ENCODE measurements around the gene AP2M1. TPM values are rescaled to one million over a fixed set of nuclear protein-coding genes. Genes with fewer than 3 reads are reported as not detected.
A peak's percentile ranks its signal among the peaks of the same experiment; 100 is the strongest.

AP2M1 gene
- 100 to 1,000 TPM; 218 to 443 (median 274) TPM for total RNA-seq

- in situ Hi-C loops (cut with MboI; ENCODE audit: low pct_unique_long_range_greater_than_20kb in 2 of 9, low sequenced_read_pairs in 9 of 9, unreplicated experiment in 9 of 9), result no loop called here
- peak within 1 kb of the TSS; percentile 89 to 97 (median 95) for H3K4me3 ChIP-seq
- ATAC-seq (replicated peaks in 6 of 8), result peak; percentile 39 to 88 (median 83)
- H3K27ac ChIP-seq, result peak within 1 kb of the TSS; percentile 91 to 92
- peaks cover 12 to 15% of the 10 kb centered on the region in 2 donors for H3K4me1 ChIP-seq (replicated peaks in 1 of 2)
- WGBS, 10 experiments, result 0 to 3% (median 1%) methylated on average over 2 to 21 of the region's 73 CpGs; no CpG with 5 or more reads in 4 of the 10 experiments
Measured at GRCh38 chr3:184174646-184175492, at the start of gene AP2M1. Gene AP2M1, plus strand, starts transcription at chr3:184174855. Its CDS starts 2,139 bp downstream, at chr3:184176994.

DNA sequence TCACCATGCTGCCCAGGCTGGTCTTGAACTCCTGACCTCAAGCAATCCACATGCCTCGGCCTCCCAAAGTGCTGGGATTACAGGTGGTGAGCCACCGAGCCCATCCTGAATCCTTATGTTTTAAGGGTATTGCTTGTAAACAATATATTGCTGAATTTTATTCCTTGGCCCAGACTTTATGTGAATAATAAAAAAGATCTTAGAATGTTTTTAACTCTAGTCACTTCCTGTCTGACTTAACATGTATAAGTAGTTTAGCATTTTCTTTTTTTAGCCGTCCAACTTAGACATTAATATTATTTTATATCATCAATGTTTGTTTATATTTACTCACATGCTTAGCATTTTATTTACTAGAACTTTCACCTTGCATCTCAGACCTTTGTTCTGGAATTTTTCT is 48.6 kb upstream of the AP2M1 start:
- 35 to 100% (median 71%) methylated on average over 1 to 3 of the region's 3 CpGs; no CpG with 5 or more reads in 2 of the 10 experiments for WGBS, 10 experiments
- in situ Hi-C loops (cut with MboI; ENCODE audit: low pct_unique_long_range_greater_than_20kb in 2 of 9, low sequenced_read_pairs in 9 of 9, unreplicated experiment in 9 of 9), result loop anchor here in 1 of 9 experiments (10.0 kb wide), 1 partner anchor 231 kb away; no protein-coding TSS in a partner anchor
- no peak overlapping the region for H3K27ac ChIP-seq
- H3K4me3 ChIP-seq, result no peak overlapping the region
- no peaks in the 10 kb centered on the region for H3K4me1 ChIP-seq (replicated peaks in 1 of 2)
- ATAC-seq (replicated peaks in 6 of 8), result no peak

GRCh38 chr3:184129012-184129411 is 45.6 kb upstream of the AP2M1 start:
- peak in 7 of 8 experiments; percentile 53 to 85 (median 60) for ATAC-seq (replicated peaks in 6 of 8)
- Histone ChIP-seq H3K4me3 (no peak overlapping the region), H3K27ac (no peak overlapping the region), H3K4me1 (replicated peaks in 1 of 2) (peaks cover 0 to 3% of the 10 kb centered on the region in 2 donors)
- whole genome bisulfite sequencing, 10 experiments, result 0 to 45% (median 24%) methylated on average over 2 of the region's 2 CpGs; no CpG with 5 or more reads in 4 of the 10 experiments
- in situ Hi-C loops (cut with MboI; ENCODE audit: low pct_unique_long_range_greater_than_20kb in 2 of 9, low sequenced_read_pairs in 9 of 9, unreplicated experiment in 9 of 9), result loop anchor here in 1 of 9 experiments (10.0 kb wide), 1 partner anchor 234 kb away; no protein-coding TSS in a partner anchor

DNA sequence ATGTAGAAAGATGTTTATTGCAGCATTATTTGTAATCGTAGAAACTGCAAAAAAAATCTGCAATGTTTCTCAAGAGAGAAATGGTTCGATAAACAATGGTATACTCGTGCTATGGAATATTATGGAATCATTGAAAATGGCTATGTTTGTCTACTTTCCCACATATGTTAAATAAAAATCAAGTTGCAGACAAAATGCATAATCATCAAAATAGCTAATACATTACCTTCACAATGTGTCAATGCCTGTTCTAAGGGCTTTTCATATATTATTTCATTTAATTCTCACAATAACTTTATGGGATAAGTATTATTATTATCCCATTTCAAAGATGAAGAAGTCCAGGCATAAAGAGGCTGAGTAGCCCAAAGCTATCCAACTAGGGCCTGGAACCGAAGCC is 41.7 kb upstream of the AP2M1 start:
- WGBS, 10 experiments, result 53 to 100% (median 95%) methylated on average over 3 to 4 of the region's 4 CpGs
- ATAC-seq (replicated peaks in 6 of 8), result no peak
- in situ Hi-C loops (cut with MboI; ENCODE audit: low pct_unique_long_range_greater_than_20kb in 2 of 9, low sequenced_read_pairs in 9 of 9, unreplicated experiment in 9 of 9), result no loop called here
- Histone ChIP-seq H3K4me1 (replicated peaks in 1 of 2) (peaks cover 8 to 9% of the 10 kb centered on the region in 2 donors), H3K27ac (no peak overlapping the region), H3K4me3 (no peak overlapping the region)

DNA sequence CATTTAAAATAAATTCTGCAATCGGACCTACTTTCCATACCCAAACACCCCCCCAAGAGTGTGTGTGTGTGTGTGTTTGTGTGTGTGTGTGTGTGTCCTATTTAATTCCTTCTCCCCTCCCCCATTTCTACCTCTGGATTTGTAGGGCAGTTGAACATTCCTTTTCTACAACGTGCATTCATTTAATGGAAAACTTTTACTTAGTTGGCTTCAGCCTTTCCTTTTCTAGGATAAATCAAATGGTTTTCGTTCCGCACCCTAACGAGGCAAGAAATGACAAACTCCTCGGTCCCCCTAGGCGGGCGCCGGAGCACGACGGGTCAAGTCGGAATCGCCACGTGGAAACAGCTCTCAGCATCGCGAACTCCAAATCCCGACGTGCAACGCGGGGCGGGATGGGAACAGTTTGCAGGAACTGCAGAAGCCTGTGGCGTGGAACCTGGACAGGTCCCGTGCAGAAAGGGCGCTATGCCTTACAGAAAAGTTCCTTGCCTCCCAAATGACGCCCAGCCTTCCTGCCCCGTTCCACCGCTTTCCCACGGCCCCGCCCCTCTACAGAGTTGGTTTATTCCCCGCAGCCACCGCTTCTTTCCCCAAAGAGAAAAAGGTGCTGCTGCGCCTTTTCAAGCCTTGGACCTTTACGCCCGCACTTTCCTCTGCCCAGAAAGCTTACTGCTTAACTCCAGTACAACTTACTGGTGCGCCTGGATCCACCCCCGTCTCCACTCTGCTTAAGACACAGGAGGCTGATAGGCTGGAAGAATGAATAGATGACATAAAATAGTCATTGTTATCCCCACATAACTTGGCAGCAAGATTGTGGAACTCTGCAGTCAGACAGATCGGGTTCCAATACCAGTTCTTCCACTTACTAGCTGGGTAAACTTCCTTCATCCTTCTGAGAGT is 40.6 kb upstream of the AP2M1 start:
- WGBS, 10 experiments, result 0 to 57% (median 0%) methylated on average over 1 to 13 of the region's 37 CpGs; no CpG with 5 or more reads in 1 of the 10 experiments
- ATAC-seq (replicated peaks in 6 of 8), result peak; percentile 67 to 78 (median 72)
- peak overlapping the region; percentile 71 to 97 (median 92) for H3K4me3 ChIP-seq
- peak overlapping the region; percentile 84 for H3K27ac ChIP-seq
- in situ Hi-C loops (cut with MboI; ENCODE audit: low pct_unique_long_range_greater_than_20kb in 2 of 9, low sequenced_read_pairs in 9 of 9, unreplicated experiment in 9 of 9), result no loop called here
- H3K4me1 ChIP-seq (replicated peaks in 1 of 2), result peaks cover 8 to 9% of the 10 kb centered on the region in 2 donors

GRCh38 chr3:184134746-184135148 is 39.9 kb upstream of the AP2M1 start:
- 0 to 1% (median 0%) methylated on average over 3 to 16 of the region's 21 CpGs; no CpG with 5 or more reads in 3 of the 10 experiments for WGBS, 10 experiments
- Histone ChIP-seq H3K27ac (peak overlapping the region; percentile 84), H3K4me3 (peak overlapping the region; percentile 71 to 97 (median 92)), H3K4me1 (replicated peaks in 1 of 2) (peaks cover 8 to 9% of the 10 kb centered on the region in 2 donors)
- ATAC-seq (replicated peaks in 6 of 8), result peak; percentile 9 to 51 (median 34)
- in situ Hi-C loops (cut with MboI; ENCODE audit: low pct_unique_long_range_greater_than_20kb in 2 of 9, low sequenced_read_pairs in 9 of 9, unreplicated experiment in 9 of 9), result no loop called here

DNA sequence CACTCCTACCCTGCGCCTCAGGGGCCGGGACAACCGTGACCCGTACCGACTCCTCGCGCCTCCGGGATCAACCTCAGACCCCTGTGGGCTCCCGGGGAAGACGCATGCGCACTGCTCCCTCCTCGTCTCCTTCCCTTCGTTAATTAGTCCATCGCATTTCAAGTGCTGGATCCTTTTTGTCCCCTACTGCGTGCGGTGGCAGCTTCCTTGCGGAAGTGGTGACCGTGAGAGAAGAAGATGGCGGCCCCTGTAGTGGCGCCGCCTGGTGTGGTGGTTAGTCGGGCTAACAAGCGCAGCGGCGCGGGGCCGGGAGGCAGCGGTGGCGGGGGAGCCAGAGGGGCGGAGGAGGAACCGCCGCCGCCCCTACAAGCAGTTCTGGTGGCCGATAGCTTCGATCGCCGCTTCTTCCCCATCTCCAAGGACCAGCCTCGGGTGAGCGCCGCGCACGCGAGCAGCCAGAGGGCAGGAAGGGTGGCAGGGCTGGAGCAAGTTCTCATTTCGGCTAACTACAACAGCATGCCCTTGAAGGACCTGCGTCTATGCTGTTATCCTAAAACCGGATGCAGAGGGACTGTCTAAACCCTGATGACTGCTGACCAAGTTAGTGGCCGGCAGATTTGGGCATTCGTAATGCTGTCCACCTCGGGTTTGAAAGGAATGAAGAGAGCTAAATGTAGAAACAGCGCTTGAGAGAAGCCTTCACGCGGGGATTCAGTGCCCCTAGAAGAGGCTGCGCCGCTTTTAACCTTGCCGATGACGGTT is 39.3 kb upstream of the AP2M1 start, which contains the start of gene EIF2B5:
Gene EIF2B5, plus strand, starts transcription at position 210 of the 762 bp plus-strand sequence. Its CDS starts 28 bp downstream, at position 238.
- 0 to 8% (median 1%) methylated on average over 2 to 18 of the region's 56 CpGs; no CpG with 5 or more reads in 2 of the 10 experiments for WGBS, 10 experiments
- peak; percentile 74 to 89 (median 84) for ATAC-seq (replicated peaks in 6 of 8)
- peak within 1 kb of the TSS; percentile 84 for H3K27ac ChIP-seq
- H3K4me1 ChIP-seq (replicated peaks in 1 of 2), result peaks cover 8 to 9% of the 10 kb centered on the region in 2 donors
- in situ Hi-C loops (cut with MboI; ENCODE audit: low pct_unique_long_range_greater_than_20kb in 2 of 9, low sequenced_read_pairs in 9 of 9, unreplicated experiment in 9 of 9), result no loop called here
- peak within 1 kb of the TSS; percentile 71 to 97 (median 92) for H3K4me3 ChIP-seq

DNA sequence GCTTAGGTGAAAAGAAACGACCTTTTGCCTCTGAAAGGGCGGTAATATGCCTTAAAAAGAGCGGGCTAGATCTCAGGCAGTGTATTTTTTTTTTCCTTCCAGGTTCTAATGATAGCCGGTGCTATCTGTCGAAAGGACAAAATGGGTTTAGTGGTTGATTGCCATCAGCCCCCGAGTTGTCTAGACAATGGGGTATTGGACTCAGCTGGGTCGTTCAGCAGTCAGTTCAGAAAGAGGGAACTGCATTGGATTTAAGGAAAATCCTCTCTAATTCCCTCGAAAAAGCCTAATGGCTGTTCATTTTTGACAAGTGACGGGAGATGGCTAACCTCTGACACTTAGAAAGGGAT is 38.8 kb upstream of the AP2M1 start:
- WGBS, 10 experiments, result 0 to 10% (median 2%) methylated on average over 2 to 8 of the region's 9 CpGs; no CpG with 5 or more reads in 1 of the 10 experiments

GRCh38 chr3:184140436-184140835 is 34.2 kb upstream of the AP2M1 start:
- in situ Hi-C loops (cut with MboI; ENCODE audit: low pct_unique_long_range_greater_than_20kb in 2 of 9, low sequenced_read_pairs in 9 of 9, unreplicated experiment in 9 of 9), result no loop called here
- no peak overlapping the region for H3K4me3 ChIP-seq
- peaks cover 5 to 9% of the 10 kb centered on the region in 2 donors for H3K4me1 ChIP-seq (replicated peaks in 1 of 2)
- no peak for ATAC-seq (replicated peaks in 6 of 8)
- WGBS, 10 experiments, result 70 to 100% (median 99%) methylated on average over 1 to 9 of the region's 10 CpGs; no CpG with 5 or more reads in 2 of the 10 experiments
- H3K27ac ChIP-seq, result no peak overlapping the region

More for the DNA sequence above, 38.8 kb upstream of the AP2M1 start:
- peak overlapping the region; percentile 84 for H3K27ac ChIP-seq
- ATAC-seq (replicated peaks in 6 of 8), result no peak
- peaks cover 8 to 9% of the 10 kb centered on the region in 2 donors for H3K4me1 ChIP-seq (replicated peaks in 1 of 2)
- peak overlapping the region; percentile 71 to 97 (median 92) for H3K4me3 ChIP-seq
- in situ Hi-C loops (cut with MboI; ENCODE audit: low pct_unique_long_range_greater_than_20kb in 2 of 9, low sequenced_read_pairs in 9 of 9, unreplicated experiment in 9 of 9), result no loop called here

DNA sequence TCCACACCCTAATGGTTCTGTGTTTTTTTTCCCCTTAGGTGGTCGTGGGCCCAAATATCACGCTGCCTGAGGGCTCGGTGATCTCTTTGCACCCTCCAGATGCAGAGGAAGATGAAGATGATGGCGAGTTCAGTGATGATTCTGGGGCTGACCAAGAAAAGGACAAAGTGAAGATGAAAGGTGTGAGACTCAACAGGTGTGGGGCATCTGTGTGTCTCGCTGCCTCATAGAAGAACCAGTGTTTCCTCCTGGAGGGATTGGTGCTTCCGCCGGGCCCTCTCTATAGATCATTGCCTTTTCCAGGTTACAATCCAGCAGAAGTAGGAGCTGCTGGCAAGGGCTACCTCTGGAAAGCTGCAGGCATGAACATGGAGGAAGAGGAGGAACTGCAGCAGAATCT is 32.5 kb upstream of the AP2M1 start:
- H3K4me1 ChIP-seq (replicated peaks in 1 of 2), result no peaks in the 10 kb centered on the region
- in situ Hi-C loops (cut with MboI; ENCODE audit: low pct_unique_long_range_greater_than_20kb in 2 of 9, low sequenced_read_pairs in 9 of 9, unreplicated experiment in 9 of 9), result no loop called here
- ATAC-seq (replicated peaks in 6 of 8), result no peak
- H3K4me3 ChIP-seq, result no peak overlapping the region
- H3K27ac ChIP-seq, result no peak overlapping the region
- 80 to 100% (median 95%) methylated on average over 1 to 7 of the region's 7 CpGs; no CpG with 5 or more reads in 3 of the 10 experiments for WGBS, 10 experiments

DNA sequence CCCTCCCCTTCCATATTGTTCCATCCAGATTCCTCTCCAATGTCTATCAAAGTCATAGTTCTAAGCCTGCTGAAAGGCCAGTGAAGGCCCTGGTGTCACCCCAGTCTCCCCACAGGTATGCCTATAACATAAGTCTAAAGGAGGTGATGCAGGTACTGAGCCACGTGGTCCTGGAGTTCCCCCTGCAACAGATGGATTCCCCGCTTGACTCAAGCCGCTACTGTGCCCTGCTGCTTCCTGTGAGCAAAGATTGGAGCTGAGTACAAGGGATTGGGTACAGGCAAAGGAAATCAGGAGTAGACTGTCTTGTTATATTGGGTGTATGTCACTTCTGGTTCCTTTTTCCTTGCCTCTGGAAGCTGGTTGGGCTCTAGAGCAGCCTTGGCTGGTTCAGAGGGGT is 31.3 kb upstream of the AP2M1 start:
- 90 to 100% (median 97%) methylated on average over 1 to 3 of the region's 3 CpGs; no CpG with 5 or more reads in 6 of the 10 experiments for WGBS, 10 experiments
- no peak for ATAC-seq (replicated peaks in 6 of 8)
- no peak overlapping the region for H3K27ac ChIP-seq
- no peak overlapping the region for H3K4me3 ChIP-seq
- no peaks in the 10 kb centered on the region for H3K4me1 ChIP-seq (replicated peaks in 1 of 2)
- in situ Hi-C loops (cut with MboI; ENCODE audit: low pct_unique_long_range_greater_than_20kb in 2 of 9, low sequenced_read_pairs in 9 of 9, unreplicated experiment in 9 of 9), result no loop called here

- no peaks in the 10 kb centered on the region for H3K4me1 ChIP-seq (replicated peaks in 1 of 2)
- 94 to 100% (median 99%) methylated on average over 2 to 5 of the region's 5 CpGs; no CpG with 5 or more reads in 6 of the 10 experiments for WGBS, 10 experiments
- in situ Hi-C loops (cut with MboI; ENCODE audit: low pct_unique_long_range_greater_than_20kb in 2 of 9, low sequenced_read_pairs in 9 of 9, unreplicated experiment in 9 of 9), result no loop called here
- H3K4me3 ChIP-seq, result no peak overlapping the region
- no peak overlapping the region for H3K27ac ChIP-seq
- ATAC-seq (replicated peaks in 6 of 8), result no peak
Measured at GRCh38 chr3:184144505-184144904, 30.1 kb upstream of the AP2M1 start.
